Right lobe of liver (tissue), 6 donors: ENCODE data around the gene WBP1. TPM values are rescaled to one million over a fixed set of nuclear protein-coding genes. Genes with fewer than 3 reads are reported as not detected.

Experiments used
- ATAC-seq, 4 donors: fragments of 200-7000 bp; cut with Tn5 transposase; one replicate each; pipeline ENCODE4 v1.9.1; 2020; ENCODE audit warnings: mild to moderate bottlenecking in 4 of 4, moderate library complexity in 4 of 4
- DNase-seq, 3 donors: peaks; one replicate each; pipeline ENCODE4 v3.0.0-alpha.2; 2020
- H3K27ac ChIP-seq, 3 donors: fragments of 200-600 bp; one replicate each; pipeline ENCODE4 v1.8.0; 2022
- H3K27me3 ChIP-seq, 2 donors: fragments of 200-600 bp; one replicate each; pipeline ENCODE4 v1.8.0; 2022
- H3K36me3 ChIP-seq, 4 donors: fragments of 200-600 bp; sonication (generic) in 1 of 4; one replicate each; pipeline versions ENCODE4 v1.5.1 to v1.8.0; 2017 to 2022; ENCODE audit warnings: control low read depth in 1 of 4
- H3K4me1 ChIP-seq, 4 donors: fragments of 200-600 bp; sonication (generic) in 1 of 4; one replicate each; pipeline versions ENCODE4 v1.5.1 to v1.8.0; 2017 to 2022; ENCODE audit warnings: control low read depth in 1 of 4
- H3K4me3 ChIP-seq, 3 donors: fragments of 200-600 bp; one replicate each; pipeline ENCODE4 v1.8.0; 2022
- H3K9me3 ChIP-seq, 4 donors: fragments of 200-600 bp; sonication (generic) in 1 of 4; one replicate each; pipeline versions ENCODE4 v1.5.1 to v1.8.0; 2017 to 2022; ENCODE audit warnings: control low read depth in 1 of 4
- CTCF ChIP-seq, 4 donors: fragments of 200-600 bp in 3 of 4; fragments of 450-650 bp in 1 of 4; IDR thresholded peaks; one replicate each; pipeline versions ENCODE4 v1.5.1 to v1.8.0; 2016 to 2022; ENCODE audit warnings: antibody characterized with exemption in 4 of 4, mild to moderate bottlenecking in 2 of 4
- POLR2A ChIP-seq: fragments of 450-650 bp; IDR thresholded peaks from one replicate; pipeline ENCODE4 v1.6.1; 2017; ENCODE audit warnings: antibody characterized with exemption, mild to moderate bottlenecking
- WGBS: methylation state at CpG from one replicate; pipeline ENCODE4 v1.1.6; 2018; ENCODE audit warnings: low coverage, low lambda C conversion rate; ENCODE audit not compliant: insufficient coverage; ENCODE audit errors: missing lambda C conversion rate; 5-methylcytosine and 5-hydroxymethylcytosine counted together
- intact Hi-C, 2 donors: fragments of 100-400 bp; cut with DNase I; formaldehyde crosslinking; loops; one replicate each; pipeline versions ENCODE4 v1.11.2 to v1.14.1; 2022
- total RNA-seq, 6 experiments: library from RNA; depleted of rRNA in 2 of 6; stranded (reverse); fragments of >200 nt in 2 of 6; fragmentation: NEBNext Ultra II Directional in 3 of 6; extraction: Animal tissue kit (Norgen Biotek cat#: 25700) in 3 of 6; gene quantifications; one replicate each; pipeline versions ENCODE4 v1.1.0 to v1.2.4, GENCODE V29; 2016 to 2023
- donor health status: DM: no; HTN: yes; CAD: no.
- donor health status: DM: no; HTN: no; CAD: no.
- donor health status: DM: no; HTN: no; CAD: no.
- donor health status: DM: no; HTN: yes; CAD: no.
- donor health status: DM: no; HTN: yes; CAD: no.

WBP1 gene
- total RNA-seq, 6 experiments from 2014 or later = 29.6 to 37.6 (median 32.2) TPM

- no peak overlapping the region for H3K27ac ChIP-seq
- intact Hi-C loops = no loop called here
Observed at GRCh38 chr2:74426181-74426758, 32.0 kb upstream of the WBP1 start.

GRCh38 chr2:74427551-74427950 lies 30.7 kb upstream of the WBP1 start:
- WGBS = 100% methylated on average over 1 of the region's 3 CpGs
- DNase-seq = no peak

More at GRCh38 chr2:74426181-74426758, 32.0 kb upstream of the WBP1 start:
- DNase-seq (peak in 1 of 3 donors; percentile 48), ATAC-seq (no peak)
- Histone ChIP-seq H3K9me3 (no peaks in the 10 kb centered on the region), H3K27me3 (no peaks in the 10 kb centered on the region), H3K4me1 (peaks cover 0 to 33% (median 14%) of the 10 kb centered on the region in 4 donors), H3K4me3 (no peak overlapping the region), H3K36me3 (peaks cover 0 to 49% (median 17%) of the 10 kb centered on the region in 4 donors)
- TF ChIP-seq CTCF (IDR thresholded peaks at IDR 0.05) (no peak), POLR2A (no peak)
- 100% methylated on average over 1 of the region's 14 CpGs for WGBS

DNA sequence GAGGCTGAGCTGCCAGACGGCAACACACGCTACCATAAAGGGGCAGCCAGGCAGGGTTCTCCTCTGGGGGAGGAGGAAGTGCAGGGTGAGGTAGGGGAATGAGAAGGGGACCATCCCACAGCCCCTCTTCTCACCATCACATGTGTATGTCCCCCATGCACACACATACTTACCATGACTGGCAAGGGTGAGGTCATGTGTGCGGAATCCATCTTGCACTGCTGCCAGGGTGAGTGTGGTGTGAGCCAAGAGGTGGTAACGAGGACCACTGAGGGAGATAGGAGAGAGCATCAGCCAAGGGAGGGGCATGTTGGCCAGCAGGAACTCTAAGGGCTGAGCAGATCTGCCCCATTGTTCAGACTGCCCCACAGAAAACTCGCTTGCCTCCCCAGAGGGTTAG lies 29.6 kb upstream of the WBP1 start:
- ATAC-seq (no peak), DNase-seq (no peak)
- TF ChIP-seq POLR2A (no peak), CTCF (IDR thresholded peaks at IDR 0.05) (no peak)
- no peak overlapping the region for H3K27ac ChIP-seq
- no peaks in the 10 kb centered on the region for H3K9me3 ChIP-seq
- peaks cover 0 to 29% (median 15%) of the 10 kb centered on the region in 4 donors for H3K4me1 ChIP-seq
- peaks cover 0 to 59% (median 20%) of the 10 kb centered on the region in 4 donors for H3K36me3 ChIP-seq
- WGBS = 93% methylated on average over 2 of the region's 5 CpGs
- no peaks in the 10 kb centered on the region for H3K27me3 ChIP-seq
- no peak overlapping the region for H3K4me3 ChIP-seq
- intact Hi-C loops = no loop called here

More at GRCh38 chr2:74427551-74427950, 30.7 kb upstream of the WBP1 start:
- Histone ChIP-seq H3K9me3 (no peaks in the 10 kb centered on the region), H3K36me3 (peaks cover 0 to 59% (median 20%) of the 10 kb centered on the region in 4 donors), H3K27ac (no peak overlapping the region), H3K4me1 (peaks cover 0 to 29% (median 15%) of the 10 kb centered on the region in 4 donors), H3K4me3 (no peak overlapping the region), H3K27me3 (no peaks in the 10 kb centered on the region)
- intact Hi-C loops = no loop called here
- no peak for ATAC-seq
- TF ChIP-seq POLR2A (no peak), CTCF (IDR thresholded peaks at IDR 0.05) (no peak)

- Histone ChIP-seq H3K9me3 (no peaks in the 10 kb centered on the region), H3K27ac (peak overlapping the region in 2 of 3 donors; percentile 23 to 63), H3K36me3 (peaks cover 0 to 59% (median 20%) of the 10 kb centered on the region in 4 donors), H3K4me3 (peak overlapping the region in 2 of 3 donors; percentile 43), H3K4me1 (peaks cover 0 to 29% (median 15%) of the 10 kb centered on the region in 4 donors), H3K27me3 (no peaks in the 10 kb centered on the region)
- peak; percentile 70 to 92 (median 85) for DNase-seq
- no peak for TF ChIP-seq POLR2A
- no peak for TF ChIP-seq CTCF (IDR thresholded peaks at IDR 0.05)
- intact Hi-C loops = no loop called here
- 14% methylated on average over 3 of the region's 18 CpGs for WGBS
- ATAC-seq = peak; percentile 84 to 89 (median 88)
Observed at GRCh38 chr2:74429487-74430451, 28.5 kb upstream of the WBP1 start.
